Activated CD4-positive, CD25-positive, alpha-beta regulatory T cell treated with anti-CD3 and anti-CD28 coated beads, Interleukin-2, amount 50 U/mL, for 72 hours (primary cell): Measurements from ENCODE around the gene NEU2.
"Not testable (repeated sequence)": the region's sequence is repeated elsewhere in the genome, so short reads cannot be mapped to it uniquely, and the experiment has no call there.

ENCODE experiments used
- DNase-seq: peaks from one replicate; pipeline ENCODE4 v3.0.0; 2021

The NEU2 gene

DNA sequence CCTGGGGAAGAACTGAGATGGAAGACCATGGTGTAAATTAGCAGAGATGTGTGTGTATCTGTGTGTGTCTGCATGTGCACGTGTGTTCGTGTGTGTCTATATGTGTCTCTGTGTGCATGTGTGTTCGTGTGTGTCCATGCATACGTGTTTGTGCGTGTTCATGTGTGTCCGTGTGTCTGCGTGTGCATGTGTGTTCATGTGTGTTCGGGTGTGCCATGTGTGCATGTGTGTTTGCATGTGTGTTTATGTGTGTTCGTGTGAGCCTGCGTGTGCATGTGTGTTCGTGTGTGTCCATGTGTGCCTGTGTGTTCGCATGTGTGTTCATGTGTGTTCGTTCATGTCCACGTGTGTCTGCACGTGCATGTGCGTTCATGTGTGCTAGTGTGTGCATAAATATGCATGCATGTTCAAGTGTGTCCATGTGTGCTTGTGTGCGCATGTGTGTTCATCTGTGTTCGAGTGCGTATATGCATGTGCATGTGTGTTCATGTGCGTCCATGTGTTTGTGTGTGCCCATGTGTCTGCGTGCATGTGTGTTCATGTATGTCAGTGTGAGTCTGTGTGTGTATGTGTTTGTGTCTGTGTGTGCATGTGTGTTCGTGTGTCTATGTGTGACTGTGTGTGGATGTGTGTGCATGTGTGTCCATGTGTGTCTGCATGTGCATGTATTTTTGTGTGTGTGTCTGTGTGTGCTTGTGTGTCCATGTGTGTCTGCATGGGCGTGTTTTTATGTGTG is 3.1 kb downstream of the NEU2 start:
- no peak for DNase-seq

DNA sequence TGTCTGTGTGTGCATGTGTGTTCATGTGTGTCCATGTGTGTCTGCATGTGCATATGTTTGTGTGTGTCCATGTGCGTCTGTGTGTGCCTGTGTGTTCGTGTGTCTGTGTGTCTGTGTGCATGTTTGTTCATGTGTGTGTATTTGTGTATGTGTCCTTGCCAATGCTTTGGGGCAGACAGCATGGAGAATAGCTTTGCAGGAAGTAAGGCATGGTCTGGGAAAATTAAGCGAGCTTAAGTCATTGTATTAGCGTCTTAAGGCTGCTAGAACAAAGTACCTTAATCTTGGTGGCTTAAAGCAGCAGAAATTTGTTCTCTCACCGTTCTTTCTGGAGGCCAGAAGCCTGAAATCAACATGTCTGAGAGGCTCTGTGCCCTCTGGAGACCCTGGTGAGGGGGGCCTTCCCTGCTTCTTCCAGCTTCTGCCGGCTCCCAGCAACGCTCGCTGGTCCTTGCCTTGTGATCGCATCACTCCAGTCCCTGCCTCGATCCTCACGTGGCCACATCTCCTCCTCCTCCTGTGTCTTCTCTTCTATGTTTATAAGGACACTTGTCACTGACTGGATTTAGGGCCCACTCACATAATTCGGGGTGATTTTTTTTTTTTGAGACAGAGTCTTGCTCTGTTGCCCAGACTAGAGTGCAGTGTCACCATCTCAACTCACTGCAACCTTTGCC is 3.8 kb downstream of the NEU2 start:
- no peak for DNase-seq

DNA sequence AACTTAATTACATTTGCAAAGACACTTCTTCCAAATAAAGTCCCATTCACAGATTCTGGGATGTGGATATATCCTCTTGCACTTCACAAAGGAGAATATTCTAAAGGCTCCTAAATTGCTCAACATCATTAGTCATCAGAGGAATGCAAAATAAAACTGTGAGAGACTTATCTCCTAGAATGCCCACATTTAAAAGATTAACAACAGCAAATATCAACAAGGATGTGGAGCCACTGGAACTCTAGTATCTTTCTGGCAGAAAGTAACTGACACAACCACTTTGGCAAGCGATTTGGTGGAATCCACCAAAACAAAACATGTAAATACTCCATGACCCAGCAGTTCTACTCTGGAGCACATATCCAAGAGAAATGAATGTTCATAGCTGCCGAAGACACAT is 4.6 kb downstream of the NEU2 start:
- DNase-seq, result no peak

DNA sequence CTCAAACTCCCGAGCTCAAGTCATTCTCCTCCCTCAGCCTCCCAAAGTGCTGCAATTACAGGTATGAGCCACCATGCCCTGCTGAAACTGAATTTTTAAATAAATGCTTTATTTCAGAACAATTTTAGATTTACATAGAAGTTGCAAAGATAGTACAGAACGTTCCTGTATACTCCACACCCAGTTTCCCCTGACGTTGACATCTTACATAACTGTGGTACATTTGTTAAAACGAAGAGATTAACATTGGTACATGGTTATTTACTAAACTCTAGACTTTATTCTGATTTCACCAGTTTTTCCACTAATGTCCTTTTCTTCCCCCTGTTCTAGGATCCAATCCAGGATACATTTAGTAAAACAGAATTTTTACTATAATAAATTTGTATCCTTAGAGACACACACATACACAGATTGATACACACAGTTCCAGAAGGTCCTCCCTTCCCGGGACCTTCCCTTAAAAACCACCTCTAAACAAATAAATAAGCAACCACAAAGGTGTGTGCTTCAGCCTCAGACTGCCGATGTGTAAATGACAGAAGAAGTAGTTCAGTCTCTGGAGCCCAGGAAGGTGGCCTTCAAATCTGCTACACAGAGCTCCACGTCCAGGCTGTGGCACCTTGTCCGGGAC is 6.9 kb downstream of the NEU2 start:
- DNase-seq, result no peak

DNA sequence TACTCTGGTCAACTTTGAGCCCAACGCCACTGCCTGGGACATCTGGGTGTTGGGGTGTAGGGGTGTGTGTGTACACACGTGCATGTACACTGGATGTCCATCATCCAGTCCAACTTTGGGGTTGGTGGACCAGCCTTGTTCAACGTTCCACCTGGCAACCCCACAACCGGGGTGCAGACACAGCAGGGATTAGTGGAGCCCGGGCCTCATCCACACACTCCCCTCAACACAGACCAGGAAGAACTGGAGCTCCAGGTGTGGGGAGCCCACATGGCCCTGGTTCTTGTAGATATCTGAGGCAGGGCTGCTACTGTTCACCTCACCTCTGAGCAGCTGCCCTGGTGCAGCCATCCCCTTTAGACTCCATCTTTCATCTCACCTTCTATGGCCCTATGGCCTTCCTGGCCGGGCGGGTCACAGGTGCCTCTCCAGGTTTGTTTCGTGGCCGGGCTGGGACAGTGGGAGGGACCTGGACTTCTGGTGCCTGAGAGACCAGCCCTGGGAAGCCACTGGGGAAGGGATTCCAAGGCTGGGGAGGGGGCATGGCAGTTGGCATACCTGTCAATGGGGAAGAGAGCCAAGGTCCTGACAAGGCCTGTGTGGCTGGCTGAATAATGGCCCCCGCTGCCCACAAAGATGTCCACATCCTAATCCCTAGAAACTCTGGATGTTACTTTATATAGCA is 7.5 kb downstream of the NEU2 start:
- no peak for DNase-seq

DNA sequence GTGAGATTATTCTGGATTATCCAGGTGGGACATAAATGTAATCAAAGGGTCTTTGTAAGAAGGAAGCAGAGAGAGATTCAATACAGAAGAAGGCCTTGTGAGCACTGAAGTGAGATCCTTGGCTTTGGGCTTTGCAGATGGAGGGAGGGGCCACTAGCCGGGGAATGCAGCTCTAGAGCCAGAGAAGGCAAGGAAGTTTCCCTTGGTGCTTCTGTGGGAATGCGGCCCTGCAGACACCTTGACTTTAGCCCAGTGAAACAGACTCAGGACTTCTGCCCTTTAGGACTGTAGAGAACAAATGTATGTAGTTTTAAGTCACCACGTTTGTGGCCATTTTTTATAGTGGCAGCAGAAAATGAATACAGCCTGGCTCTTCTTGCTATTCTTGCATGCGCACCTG is 8.1 kb downstream of the NEU2 start:
- DNase-seq, result no peak

DNA sequence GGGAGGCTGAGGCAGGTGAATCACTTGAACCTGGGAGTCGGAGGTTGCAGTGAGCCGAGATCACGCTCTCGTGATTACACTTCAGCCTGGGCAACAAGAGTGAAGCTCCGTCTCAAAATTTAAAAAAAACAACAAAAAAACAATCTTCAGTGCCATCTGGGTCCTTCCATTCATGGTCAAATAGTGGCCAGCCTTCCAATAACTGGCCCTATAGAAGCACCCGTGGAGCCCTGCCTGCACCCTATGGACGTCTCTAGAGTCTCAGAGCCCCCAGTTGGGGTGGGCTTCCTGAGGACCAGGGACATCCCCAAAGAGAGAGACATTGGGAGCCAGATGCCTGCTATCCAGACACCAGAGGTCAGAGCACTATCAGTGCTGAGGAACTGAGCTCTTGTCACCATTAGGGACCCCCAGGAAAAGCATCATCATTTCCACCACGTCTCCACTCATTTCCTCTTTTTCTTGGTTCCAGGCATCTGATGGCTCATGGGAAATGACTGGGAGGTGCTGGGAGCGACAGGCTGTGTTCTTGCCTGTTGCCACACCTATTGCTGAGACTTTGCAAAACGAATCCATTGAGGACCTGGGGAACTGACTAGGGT is 9.4 kb downstream of the NEU2 start:
- no peak for DNase-seq

DNA sequence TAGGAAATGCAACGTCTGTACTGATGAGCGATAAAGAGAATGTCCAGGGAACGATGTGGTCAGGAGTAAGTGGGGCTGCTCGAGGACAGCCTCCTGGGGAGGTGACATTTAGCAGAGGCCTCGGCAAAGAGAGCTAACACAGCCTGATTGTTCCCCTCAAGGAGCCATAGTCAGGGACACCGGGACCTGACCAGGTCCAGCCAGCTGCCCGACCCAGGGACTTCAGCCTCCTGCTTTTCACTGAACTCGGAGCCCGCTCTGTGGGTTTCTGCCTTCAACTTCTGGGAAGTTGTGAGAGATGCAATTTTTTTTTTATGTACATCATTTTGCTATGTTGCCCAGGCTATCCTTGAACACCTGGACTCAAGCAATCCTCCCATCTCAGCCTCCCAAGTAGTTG is 10.1 kb downstream of the NEU2 start:
- DNase-seq, result no peak

DNA sequence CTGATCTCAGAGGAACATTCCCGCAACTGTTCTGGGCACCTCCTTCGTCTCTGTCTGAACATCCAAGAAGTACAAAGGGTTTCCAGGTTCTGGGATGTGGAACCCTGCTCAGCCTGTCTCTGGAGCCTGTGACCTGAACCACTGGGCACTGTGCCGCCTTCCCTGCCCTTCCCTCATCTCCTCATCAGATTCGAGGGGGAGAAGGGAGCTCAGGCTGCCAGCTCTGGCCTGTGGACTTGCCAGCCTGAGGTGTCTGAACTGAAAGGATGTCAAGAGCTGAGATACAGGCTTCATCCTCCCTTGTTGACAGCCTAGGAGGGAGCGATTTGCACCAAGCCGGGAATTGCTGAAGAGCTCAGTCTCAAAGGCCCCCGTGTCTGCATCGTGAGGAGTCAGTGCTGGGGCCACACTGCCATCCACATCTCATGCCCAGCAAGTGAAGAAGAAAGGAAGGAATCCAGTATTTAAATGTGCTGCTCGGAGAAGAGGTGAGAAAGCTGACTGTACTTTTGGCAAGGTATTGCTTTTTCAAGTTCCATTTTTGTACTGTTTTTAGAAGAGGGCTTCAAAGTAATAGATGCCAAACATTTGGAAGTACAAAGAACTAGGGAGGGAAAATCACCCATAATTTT is 12.6 kb downstream of the NEU2 start:
- no peak for DNase-seq

DNA sequence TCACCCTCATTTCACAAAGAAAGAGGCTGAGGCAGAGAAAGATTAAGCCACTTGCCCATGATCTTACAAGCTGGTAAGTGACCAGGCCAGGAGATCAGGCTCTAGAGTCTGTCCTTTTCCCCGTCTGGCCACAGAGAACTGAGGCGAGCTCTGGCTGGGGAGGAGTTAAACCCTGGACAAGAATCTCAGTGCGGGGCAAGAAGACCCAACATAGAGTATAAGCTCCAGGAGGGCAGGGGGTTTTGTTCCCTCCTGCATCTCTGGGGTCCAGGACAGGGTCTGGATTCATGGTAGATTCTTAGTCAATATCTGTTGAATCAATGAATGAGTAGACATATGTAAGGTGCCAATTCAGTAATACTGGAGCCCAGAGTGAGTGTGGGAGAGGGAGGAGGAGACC is 14.7 kb downstream of the NEU2 start:
- no peak for DNase-seq

DNA sequence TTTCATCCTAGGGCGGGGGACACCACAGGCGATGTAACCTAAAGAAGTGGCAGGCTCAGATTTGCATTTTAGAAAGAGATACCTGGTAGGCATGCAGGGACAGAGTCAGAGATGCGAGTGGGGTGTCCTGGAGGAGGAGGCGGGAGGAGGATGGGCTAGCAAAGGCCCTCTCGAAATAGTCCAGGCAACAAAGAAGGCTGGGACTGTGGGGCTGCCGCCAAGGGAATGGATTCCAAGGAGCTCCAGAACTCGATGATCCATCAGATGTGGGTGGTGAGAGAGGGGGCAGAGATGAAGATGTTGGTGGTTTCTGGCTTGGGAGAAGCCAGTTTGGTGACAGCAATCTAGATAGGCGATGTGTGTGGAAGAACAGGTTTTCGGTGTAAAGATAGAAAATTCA is 15.2 kb downstream of the NEU2 start:
- DNase-seq, result no peak

DNA sequence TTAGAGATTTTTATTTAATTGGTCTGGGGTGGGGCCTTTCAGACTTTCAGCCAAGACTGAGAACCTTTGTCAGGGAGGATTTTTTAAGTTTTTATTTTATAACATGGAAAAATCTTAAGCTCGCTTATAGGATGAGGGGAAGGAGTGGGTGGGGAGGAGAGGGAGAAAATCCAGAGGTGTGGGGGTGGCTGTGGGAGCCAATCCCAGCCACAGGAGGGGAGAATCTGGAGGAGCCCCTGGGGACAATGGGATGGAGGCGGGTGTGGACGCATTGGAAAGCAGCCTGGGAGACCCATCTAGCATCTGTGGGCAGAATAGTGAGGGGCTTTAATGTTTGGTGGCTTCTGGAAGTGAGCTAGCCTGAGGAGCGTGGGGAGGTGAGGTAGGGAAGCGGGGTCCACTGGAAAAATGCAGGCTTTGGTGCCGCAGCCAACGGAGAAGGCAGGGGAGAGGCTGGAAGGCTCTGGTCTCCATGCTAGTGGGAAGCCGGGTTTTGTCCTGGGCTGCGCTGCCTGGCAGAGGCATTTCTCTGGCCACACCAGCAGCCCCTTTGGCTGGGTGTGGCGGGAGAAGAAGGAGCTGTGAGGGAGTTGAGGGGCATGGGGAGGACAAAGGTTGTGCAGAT is 16.2 kb downstream of the NEU2 start:
- no peak for DNase-seq

DNA sequence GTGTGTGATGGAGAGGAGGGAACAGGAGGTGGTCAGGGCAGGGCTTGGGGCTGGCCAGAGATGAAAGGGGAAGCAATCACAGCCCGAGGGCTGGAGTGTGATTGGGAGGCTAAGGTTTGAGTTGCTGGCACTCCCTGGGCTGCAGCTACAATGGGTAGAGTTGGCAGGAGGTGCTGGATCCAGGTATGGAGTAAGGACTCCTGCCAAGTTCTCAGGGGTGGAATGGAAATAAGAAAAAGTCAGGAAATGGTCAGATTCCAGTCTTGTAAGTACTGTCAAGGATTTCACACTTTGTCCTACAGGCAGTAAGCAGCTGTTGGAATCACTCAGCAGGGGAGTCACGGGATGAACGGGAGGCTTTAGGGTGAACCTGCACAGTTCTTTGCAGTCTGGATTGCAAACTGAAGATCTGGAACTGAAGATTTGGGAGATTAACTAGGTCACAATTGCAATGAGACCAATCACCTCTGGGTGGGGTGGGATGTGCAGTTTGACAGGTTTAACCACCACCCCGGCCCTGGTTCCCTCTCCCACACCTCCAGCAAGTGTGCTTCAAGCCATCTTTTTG is 16.8 kb downstream of the NEU2 start:
- no peak for DNase-seq

DNA sequence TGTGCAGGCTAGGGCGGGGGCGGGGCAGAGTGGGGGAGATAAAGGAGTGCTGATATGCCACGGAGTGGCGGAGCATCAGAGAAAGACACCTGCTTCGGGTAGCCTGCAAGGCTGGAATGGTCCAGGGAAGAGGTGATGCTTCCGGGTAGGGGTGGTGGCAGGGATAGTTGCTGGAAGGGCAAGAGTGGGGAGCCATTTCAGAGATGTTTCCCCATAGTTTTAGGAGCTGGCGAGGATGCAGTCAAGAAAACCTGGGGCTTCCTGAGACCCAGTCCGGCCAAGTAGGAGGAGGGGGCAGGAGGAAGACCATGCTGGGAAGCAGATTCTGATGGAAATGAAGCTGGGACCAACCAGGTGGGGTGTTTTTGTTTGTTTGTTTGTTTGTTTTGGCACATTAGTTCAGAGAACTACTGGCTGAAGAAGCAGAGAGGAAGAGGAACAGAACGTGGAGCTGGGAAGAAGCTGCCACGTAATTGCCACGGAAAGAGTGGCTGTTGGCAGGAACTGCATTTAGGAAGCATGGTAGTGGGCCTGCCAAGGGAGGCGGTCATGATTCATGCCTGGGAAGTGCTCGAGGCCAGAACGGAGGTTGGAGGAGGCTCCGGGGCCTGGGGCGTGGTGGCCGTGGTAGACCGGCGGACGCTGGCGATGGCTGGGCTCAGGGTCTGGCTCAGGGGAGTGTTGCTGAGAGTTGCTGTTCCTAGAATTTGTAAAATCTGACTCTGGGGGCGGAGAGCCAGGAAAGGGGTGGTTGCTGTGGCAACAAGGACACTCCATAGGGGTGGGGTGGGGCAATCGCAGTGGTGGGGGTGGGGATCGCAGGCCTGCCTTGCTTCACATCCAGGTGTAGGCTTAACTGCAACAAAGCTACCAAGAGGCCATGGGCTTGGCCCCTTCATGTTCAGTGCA is 19.0 kb downstream of the NEU2 start:
- DNase-seq, result no peak

DNA sequence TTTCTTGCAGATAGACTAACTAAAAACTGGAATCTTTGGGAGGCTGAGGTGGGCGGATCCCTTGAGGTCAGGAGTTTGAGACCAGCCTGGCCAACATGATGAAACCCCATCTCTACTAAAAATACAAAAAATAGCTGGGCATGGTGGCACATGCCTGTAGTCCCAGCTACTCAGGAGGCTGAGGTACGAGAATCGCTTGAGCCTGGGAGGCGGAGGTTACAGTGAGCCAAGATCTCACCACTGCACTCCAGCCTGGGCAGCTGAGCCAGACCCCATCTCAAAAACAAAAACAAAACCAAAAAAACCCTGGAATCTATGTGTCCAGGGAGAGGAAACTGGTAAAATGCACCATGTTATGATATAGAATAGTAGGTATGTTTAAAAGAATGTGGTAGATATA is 20.0 kb downstream of the NEU2 start:
- DNase-seq, result not testable (repeated sequence)

DNA sequence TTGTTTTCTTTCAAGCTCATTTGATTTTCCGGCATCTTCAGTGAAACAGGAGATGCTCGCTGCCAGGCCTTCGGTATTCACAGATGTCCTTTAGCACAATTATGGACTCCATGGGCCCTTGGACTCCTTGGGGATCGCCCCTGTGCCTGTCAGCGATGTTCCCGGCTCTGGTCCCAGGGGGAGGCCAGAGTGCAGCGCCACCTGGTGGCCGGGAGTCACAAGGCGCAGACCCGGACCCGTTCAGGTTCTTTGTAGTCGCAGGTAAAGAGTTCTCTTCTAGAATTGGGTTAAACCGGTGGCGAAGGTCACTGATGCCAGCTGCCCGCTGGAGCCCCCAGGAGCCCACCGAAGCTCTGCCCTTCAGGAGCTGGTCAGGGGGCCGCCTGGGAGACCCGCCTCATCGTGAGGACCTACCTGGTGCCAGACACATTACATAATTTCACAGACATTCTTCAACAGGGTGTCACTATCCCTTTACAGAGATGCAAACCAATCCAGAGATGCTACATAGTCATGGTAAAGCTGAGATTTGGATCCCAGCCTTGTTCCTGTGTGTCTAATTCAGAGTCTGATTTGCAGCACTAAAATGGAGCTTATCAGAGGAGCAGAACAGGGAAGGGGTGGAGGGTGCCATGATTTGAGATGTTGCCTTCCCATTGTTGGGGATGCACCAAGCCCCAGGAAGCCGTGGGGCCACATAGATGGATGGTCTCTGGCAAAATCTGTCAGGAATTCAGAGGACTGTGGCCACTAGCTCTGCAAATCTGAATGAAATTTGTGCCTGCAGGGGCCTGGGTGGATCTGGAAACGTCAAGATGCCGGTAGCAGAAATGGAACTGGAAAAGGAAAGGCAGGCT is 21.7 kb downstream of the NEU2 start:
- peak; percentile 83 for DNase-seq

DNA sequence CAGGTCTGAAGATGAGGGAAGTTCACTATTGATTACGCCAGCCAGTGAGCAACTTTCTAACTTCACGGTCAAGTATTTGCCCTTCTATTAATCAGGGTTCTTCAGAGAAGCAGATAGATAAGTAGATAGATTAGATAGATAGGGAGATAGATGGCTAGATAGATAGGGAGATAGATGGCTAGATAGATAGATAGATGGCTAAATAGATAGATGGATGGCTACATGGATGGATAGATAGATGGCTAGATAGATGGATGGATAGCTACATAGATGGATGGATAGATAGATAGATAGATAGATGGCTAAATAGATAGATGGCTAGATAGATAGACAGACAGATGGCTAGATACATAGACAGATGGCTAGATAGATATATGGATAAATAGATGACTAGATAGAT is 22.9 kb downstream of the NEU2 start:
- DNase-seq, result no peak

DNA sequence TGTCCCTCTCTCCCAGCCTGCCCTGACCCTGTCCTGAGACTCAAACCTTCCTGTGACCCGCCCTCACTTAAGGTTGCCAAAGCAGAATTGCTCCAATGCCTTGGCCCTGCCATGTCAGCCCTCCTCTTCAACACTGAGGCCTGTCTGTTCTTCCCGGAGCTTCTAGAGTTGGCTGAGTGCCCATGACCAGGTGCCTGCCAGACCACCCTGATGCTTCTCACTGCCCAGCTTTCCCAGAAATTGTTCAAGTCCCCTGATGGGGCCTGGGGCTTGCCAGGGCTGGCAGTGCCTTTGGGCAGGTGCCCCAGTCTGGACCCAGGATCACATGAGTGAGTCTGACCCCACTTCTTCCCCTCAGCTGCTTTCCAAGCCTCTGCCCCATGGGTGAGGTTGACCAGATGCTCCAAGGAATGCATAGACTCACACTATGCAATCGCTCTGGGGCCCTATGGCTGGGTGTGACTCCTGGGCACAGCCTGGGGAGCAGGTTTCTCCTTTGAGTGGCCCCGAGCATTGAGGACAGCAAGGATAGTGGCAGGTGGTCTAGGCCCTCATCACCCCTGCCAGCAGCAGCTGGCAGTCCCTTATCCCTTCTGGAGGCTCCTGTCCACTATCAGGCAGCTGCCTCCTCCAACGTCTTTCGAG is 24.6 kb downstream of the NEU2 start:
- no peak for DNase-seq
